GM18505 (cell line): ENCODE results near the gene LENEP.

Source experiments
- ATAC-seq: cut with Tn5 transposase; IDR thresholded peaks from one replicate; pipeline ENCODE4 v1.9.1; 2021; ENCODE audit not compliant: unreplicated experiment
- POLR2A ChIP-seq: IDR thresholded peaks from 4 replicates; pipeline ENCODE4 v1.6.1; 2011; ENCODE audit warnings: borderline replicate concordance; ENCODE audit not compliant: insufficient read depth, insufficient read length; ENCODE audit errors: extremely low read depth

Gene LENEP

GRCh38 chr1:155032886-155033285 lies 39.5 kb downstream of the LENEP start:
- no peak for TF ChIP-seq POLR2A

GRCh38 chr1:155033524-155033923 lies 40.1 kb downstream of the LENEP start, which contains the start of the genes DCST1 and DCST2:
Gene DCST1 (plus strand): TSS chr1:155033824. CDS start chr1:155034037, 213 bp downstream.
Gene DCST2 (minus strand): TSS chr1:155033781. CDS start chr1:155033701, 80 bp downstream.
- no peak for TF ChIP-seq POLR2A
- ATAC-seq: no peak

More at GRCh38 chr1:155032886-155033285, 39.5 kb downstream of the LENEP start:
- ATAC-seq: no peak

- TF ChIP-seq POLR2A: no peak
- ATAC-seq: no peak
Measured at GRCh38 chr1:155034318-155035208, 41.2 kb downstream of the LENEP start.

GRCh38 chr1:155035936-155036335 lies 42.5 kb downstream of the LENEP start:
- TF ChIP-seq POLR2A: no peak
- no peak for ATAC-seq

- no peak for TF ChIP-seq POLR2A
- ATAC-seq: no peak
Measured at GRCh38 chr1:155037043-155037442, 43.7 kb downstream of the LENEP start.

GRCh38 chr1:155037851-155038441 lies 44.6 kb downstream of the LENEP start:
- TF ChIP-seq POLR2A: no peak
- no peak for ATAC-seq

- ATAC-seq: no peak
- TF ChIP-seq POLR2A: no peak
Measured at GRCh38 chr1:155038602-155039307, 45.4 kb downstream of the LENEP start.

- TF ChIP-seq POLR2A: no peak
- no peak for ATAC-seq
Measured at GRCh38 chr1:155039308-155039669, 45.9 kb downstream of the LENEP start.

GRCh38 chr1:155040358-155041093 lies 47.1 kb downstream of the LENEP start:
- no peak for TF ChIP-seq POLR2A

GRCh38 chr1:155042789-155043188 lies 49.4 kb downstream of the LENEP start:
- TF ChIP-seq POLR2A: no peak
- no peak for ATAC-seq

More at GRCh38 chr1:155040358-155041093, 47.1 kb downstream of the LENEP start:
- ATAC-seq: no peak

- TF ChIP-seq POLR2A: no peak
- no peak for ATAC-seq
Measured at GRCh38 chr1:155043301-155043702, 49.9 kb downstream of the LENEP start.

GRCh38 chr1:155043793-155044192 lies 50.4 kb downstream of the LENEP start:
- TF ChIP-seq POLR2A: no peak
- ATAC-seq: no peak
